Left cardiac atrium (tissue), 4 donors: Measurements from ENCODE around the gene KRTAP4-3. TPM values are rescaled to one million over a fixed set of nuclear protein-coding genes. Genes with fewer than 3 reads are reported as not detected.
"Not testable (repeated sequence)": the region's sequence is repeated elsewhere in the genome, so short reads cannot be mapped to it uniquely, and the experiment has no call there.

Experiments used
- ATAC-seq, 2 donors: fragments of 200-7000 bp; cut with Tn5 transposase; one replicate each; pipeline ENCODE4 v1.9.1; 2020; ENCODE audit warnings: mild to moderate bottlenecking in 2 of 2, moderate library complexity in 2 of 2
- DNase-seq: peaks from one replicate; pipeline ENCODE4 v3.0.0-alpha.2; 2020
- intact Hi-C, 2 donors: fragments of 100-400 bp; cut with DNase I; formaldehyde crosslinking; loops; one replicate each; pipeline versions ENCODE4 v1.14.1 to v1.15.1; 2022 to 2023
- long read RNA-seq: library from polyadenylated mRNA; unstranded; transcript quantifications from one replicate; pipeline ENCODE4 v2.0.0, GENCODE V29; 2021
- total RNA-seq, 2 donors: library from RNA; stranded (reverse); fragmentation: NEBNext Ultra II Directional; extraction: Animal tissue kit (Norgen Biotek cat#: 25700); gene quantifications; one replicate each; pipeline ENCODE4 v1.2.1, GENCODE V29; 2021
- donor health status: DM: no; HTN: yes; CAD: no.
- donor health status: DM: no; HTN: yes; CAD: no; lungs with severe emphysema.
- donor health status: DM: yes; HTN: yes; CAD: no.
- donor health status: Dilated cardiomyopathy.

Gene KRTAP4-3
- not detected for total RNA-seq
- long read RNA-seq, result 0 reads

DNA sequence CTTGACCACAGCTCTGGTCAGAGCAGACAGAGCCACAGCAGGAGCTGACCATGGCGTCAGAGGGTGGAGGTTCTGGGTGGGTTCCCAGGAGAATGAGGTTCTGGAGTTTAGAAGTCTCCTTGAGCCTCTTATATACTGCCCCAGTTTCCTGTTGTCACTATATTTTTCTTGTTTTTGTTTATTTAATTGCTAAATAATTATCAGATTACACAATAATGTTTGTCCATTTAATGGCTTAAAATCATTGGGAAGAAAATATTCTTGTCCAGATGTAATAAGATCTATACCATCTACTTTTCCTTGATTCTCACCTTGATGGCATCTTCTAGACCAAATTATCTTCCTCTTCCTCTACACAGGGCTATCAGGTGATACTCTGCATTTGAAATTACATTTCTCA, at the start of gene KRTAP4-3:
KRTAP4-3 (minus strand) TSS at position 101 of the 400 bp plus-strand sequence; CDS start at position 52, 49 bp downstream.
- DNase-seq (no peak), ATAC-seq (no peak)
- intact Hi-C loops, result no loop called here

DNA sequence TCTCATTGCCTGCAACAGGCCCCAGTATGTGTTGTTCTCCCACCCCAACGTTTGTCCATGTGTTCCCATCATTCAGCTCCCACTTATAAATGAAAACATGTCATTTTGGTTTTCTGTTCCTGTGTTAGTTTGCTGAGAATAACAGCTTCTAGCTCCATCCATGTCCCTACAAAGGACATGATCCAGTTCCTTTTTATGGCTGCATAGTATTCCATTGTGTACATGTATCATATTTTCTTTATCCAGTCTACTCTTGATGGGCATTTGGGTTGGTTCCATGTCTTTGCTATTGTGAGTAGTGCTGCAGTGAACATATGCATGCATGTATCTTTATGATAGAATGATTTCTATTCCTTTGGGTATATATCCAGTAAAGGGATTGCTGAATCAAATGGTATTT, 47.7 kb upstream of the KRTAP4-3 start:
- DNase-seq (no peak), ATAC-seq (no peak)
- intact Hi-C loops, result no loop called here

DNA sequence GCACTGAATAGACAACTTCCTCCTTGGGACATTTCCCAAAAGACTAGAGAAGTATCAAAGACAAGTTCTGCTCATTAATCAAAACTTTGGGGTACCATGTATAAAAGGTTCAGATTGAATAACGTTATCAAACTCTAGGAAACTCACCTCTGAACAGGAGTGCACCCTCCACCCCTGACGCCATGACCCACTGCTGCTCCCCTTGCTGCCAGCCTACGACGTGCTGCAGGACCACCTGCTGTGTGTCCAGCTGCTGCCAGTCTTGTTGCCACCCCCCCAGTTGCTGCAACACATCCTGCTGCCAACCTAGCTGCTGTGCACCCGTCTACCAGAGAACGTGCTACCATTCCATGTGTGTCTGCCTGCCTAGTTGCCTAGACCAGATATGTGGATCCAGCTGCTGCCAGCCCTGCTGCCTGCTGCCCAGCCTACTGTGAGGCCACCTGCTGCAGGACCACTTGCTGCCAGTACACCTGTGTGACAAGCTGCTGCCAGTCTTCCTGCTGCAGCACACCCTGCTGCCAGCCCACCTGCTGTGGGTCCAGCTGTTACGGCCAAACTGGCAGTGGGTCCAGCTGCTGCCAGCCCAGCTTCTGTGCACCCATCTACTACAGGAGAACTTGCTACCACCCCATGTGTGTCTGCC, 44.6 kb upstream of the KRTAP4-3 start:
- intact Hi-C loops, result no loop called here
- DNase-seq, result no peak
- no peak for ATAC-seq

DNA sequence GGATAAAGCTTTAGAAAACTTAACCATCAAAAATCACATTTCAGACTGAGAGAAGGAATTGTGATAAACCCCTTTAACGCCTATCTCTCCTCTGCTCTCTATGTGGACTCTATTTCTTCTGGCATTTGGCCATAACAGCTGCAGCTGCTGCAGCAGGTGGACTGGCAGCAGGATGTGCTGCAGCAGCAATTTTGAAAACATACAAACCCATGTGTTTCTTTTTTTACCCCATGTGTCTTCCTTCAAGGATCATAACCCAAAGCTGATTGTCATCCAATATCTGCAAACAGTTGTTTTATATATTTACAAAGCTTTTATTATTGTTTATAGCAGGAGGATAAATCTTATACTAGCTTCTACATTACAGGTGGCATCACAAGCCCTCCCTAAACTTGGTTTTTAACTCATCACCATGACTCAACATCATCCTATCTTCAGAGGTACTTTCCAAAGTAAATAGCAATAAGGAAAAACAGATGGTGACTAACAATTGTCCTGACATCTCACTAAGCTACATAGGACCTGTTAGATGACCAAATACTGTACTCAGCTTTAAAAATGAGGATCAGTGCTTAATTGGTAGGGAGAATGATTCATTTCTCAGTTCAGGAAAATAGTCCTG, 43.9 kb upstream of the KRTAP4-3 start:
- ATAC-seq (no peak), DNase-seq (no peak)
- intact Hi-C loops, result no loop called here

DNA sequence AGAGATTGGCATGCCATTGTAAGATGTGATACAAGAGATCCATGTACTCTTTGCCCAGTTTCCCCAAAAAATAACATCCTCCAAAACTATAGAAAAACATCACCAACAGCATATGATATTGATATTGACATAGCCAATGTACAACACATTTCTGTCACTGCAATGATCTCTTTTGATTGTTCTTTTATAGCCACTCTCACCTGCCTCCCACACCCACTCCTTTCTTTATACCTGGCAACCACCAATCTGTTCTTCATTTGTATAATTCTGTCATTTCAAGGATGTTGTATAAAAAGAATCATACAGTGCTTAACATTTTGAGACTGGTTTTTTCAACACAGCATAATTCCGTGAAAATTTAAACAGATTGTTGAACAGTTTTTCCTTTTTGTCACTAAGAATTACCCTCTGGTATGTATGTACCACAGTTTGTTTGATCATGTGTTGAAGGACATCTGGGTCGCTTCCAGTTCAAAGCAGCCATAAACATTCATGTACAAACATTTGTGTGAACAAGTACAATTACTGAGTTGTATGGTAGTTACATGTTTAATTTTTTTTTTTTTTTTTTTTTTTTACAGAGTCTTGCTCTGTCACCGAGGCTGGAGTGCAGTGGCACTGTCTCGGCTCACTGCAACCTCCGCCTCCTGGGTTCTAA, 31.5 kb upstream of the KRTAP4-3 start:
- intact Hi-C loops, result no loop called here
- DNase-seq (no peak), ATAC-seq (no peak)

GRCh38 chr17:41196068-41196467, 28.0 kb upstream of the KRTAP4-3 start:
- no peak for DNase-seq
- ATAC-seq, result no peak
- intact Hi-C loops, result no loop called here

- no peak for DNase-seq
- no peak for ATAC-seq
- intact Hi-C loops, result no loop called here
Observed at GRCh38 chr17:41190328-41190727, 22.3 kb upstream of the KRTAP4-3 start.

DNA sequence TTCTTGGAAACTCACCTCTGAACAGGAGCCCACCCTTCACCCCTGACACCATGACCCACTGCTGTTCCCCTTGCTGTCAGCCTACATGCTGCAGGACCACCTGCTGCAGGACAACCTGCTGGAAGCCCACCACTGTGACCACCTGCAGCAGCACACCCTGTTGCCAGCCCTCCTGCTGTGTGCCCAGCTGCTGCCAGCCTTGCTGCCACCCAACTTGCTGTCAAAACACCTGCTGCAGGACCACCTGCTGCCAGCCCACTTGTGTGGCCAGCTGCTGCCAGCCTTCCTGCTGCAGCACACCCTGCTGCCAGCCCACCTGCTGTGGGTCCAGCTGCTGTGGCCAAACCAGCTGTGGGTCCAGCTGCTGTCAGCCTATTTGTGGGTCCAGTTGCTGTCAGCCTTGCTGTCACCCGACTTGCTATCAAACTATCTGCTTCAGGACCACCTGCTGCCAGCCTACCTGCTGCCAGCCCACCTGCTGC, 21.9 kb upstream of the KRTAP4-3 start, which contains the start of gene KRTAP9-1:
KRTAP9-1 (plus strand) TSS at position 51 of the 482 bp plus-strand sequence; CDS start at position 51, 0 bp downstream.
- DNase-seq, ATAC-seq, intact Hi-C loops: not testable (repeated sequence)

GRCh38 chr17:41186872-41187271, 18.9 kb upstream of the KRTAP4-3 start:
- intact Hi-C loops, result no loop called here
- DNase-seq (no peak), ATAC-seq (no peak)

- intact Hi-C loops, result no loop called here
- ATAC-seq, result no peak
- no peak for DNase-seq
Observed at GRCh38 chr17:41185001-41185400, 17.0 kb upstream of the KRTAP4-3 start.

DNA sequence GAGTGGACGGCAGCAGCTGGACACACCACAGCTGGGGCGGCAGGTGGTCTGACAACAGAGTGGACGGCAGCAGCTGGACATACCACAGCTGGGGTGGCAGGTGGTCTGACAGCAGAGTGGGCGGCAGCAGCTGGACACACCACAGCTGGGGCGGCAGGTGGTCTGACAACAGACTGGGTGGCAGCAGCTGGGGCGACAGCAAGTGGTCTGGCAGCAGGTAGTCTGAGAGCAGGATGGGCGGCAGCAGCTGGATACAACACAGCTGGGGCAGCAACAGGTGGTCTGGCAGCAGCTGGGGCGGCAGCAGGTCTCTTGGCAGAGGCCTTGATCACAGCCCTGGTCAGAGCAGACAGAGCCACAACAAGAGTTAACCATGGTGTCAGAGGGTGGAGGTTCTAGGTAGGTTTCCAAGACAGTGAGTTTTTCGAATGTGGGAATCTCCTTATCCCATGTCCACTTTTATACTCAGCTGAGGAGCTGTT, 16.5 kb upstream of the KRTAP4-3 start, which contains the start of gene KRTAP4-1:
KRTAP4-1 (minus strand) TSS at position 432 of the 482 bp plus-strand sequence; CDS start at position 375, 57 bp downstream.
- ATAC-seq (no peak), DNase-seq (no peak)
- intact Hi-C loops, result no loop called here

- DNase-seq, result no peak
- no peak for ATAC-seq
- intact Hi-C loops, result no loop called here
Observed at GRCh38 chr17:41178843-41179616, 11.0 kb upstream of the KRTAP4-3 start.

DNA sequence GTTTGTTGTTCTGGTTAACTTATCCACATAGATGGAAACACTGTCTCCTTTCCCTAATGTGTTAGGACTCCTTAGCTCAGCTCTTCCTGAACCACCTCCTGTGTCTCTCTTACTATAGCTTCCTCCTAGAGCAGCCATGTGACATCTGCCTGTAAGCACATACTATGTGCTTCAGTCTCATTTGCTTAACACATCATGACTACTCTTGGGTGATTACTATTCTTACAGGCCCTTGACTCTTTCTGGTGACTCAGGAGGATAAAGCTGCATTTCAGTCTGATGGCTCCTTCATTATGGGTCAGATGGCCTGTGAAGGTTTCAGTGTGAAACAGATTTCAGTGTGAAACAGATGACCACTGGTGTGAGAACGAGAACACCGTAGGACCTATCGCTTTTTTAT, 10.3 kb upstream of the KRTAP4-3 start:
- intact Hi-C loops, result no loop called here
- no peak for DNase-seq
- ATAC-seq, result no peak

GRCh38 chr17:41177727-41178271, 9.8 kb upstream of the KRTAP4-3 start, which contains the start of gene KRTAP4-2:
TSS of gene KRTAP4-2 (minus strand) at chr17:41178221. CDS start at chr17:41178164, 57 bp downstream.
- ATAC-seq (no peak), DNase-seq (no peak)
- intact Hi-C loops, result no loop called here

- DNase-seq (no peak), ATAC-seq (no peak)
- intact Hi-C loops, result no loop called here
Observed at GRCh38 chr17:41176744-41177387, 8.8 kb upstream of the KRTAP4-3 start.

- intact Hi-C loops, result no loop called here
- no peak for DNase-seq
- ATAC-seq, result no peak
Observed at GRCh38 chr17:41171886-41172285, 3.9 kb upstream of the KRTAP4-3 start.

GRCh38 chr17:41167561-41167960, 460 bp downstream of the KRTAP4-3 start:
- DNase-seq (no peak), ATAC-seq (no peak)
- intact Hi-C loops, result no loop called here

DNA sequence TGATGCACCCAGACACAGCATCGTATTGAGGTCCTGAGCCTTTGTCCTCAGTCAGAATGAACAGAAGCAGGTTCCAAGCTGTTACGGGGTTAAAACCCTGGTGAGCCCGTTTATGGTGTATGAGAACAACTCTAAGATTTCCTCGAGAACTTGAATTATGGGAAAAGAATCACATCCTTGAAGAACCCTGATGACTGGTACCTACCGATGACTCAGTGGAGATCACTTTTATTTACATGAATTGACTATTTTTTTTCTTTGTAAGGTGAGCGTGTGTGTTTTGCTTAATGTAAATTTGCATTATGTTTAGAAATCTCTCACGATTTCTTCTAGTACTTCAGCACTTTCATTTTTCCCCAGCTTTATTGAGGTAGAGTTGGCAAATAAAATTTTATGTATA, 4.2 kb downstream of the KRTAP4-3 start:
- DNase-seq, result no peak
- no peak for ATAC-seq
- intact Hi-C loops, result no loop called here
